Effector memory CD8-positive, alpha-beta T cell (primary cell): ENCODE measurements around the gene VSIG10L2.

Experiments used
- ATAC-seq: fragments of 150-1000 bp; cut with Tn5 transposase; replicated peaks from 2 replicates; pipeline ENCODE4 v1.10.0; 2021; ENCODE audit warnings: mild to moderate bottlenecking, moderate library complexity
- DNase-seq, 3 experiments: peaks; one replicate each; pipeline ENCODE4 v3.0.0; 2021
- H3K27ac Mint-ChIP-seq, 2 donors: one replicate each; pipeline ENCODE4 v1.8.0; 2022; ENCODE audit warnings: mild to moderate bottlenecking in 2 of 2, mixed read lengths in 2 of 2, moderate library complexity in 2 of 2
- H3K27me3 Mint-ChIP-seq, 2 donors: one replicate each; pipeline ENCODE4 v1.8.0; 2022; ENCODE audit warnings: mixed read lengths in 2 of 2
- H3K36me3 Mint-ChIP-seq: one replicate; pipeline ENCODE4 v1.8.0; 2022; ENCODE audit warnings: mild to moderate bottlenecking, moderate library complexity, mixed read lengths; ENCODE audit not compliant: insufficient read depth
- H3K4me1 Mint-ChIP-seq, 2 donors: one replicate each; pipeline ENCODE4 v1.8.0; 2022; ENCODE audit warnings: low read depth in 2 of 2, mixed read lengths in 2 of 2
- H3K4me3 Mint-ChIP-seq, 2 donors: one replicate each; pipeline ENCODE4 v1.8.0; 2022; ENCODE audit warnings: mild to moderate bottlenecking in 2 of 2, mixed read lengths in 2 of 2, moderate library complexity in 2 of 2
- H3K9me3 Mint-ChIP-seq, 2 donors: one replicate each; pipeline ENCODE4 v1.8.0; 2022; ENCODE audit warnings: mixed read lengths in 2 of 2

Gene VSIG10L2

GRCh38 chr11:125999234-125999880 lies 53.5 kb downstream of the VSIG10L2 start:
- DNase-seq (no peak), ATAC-seq (no peak)
- Mint-ChIP-seq H3K4me3 (no peak overlapping the region), H3K27ac (no peak overlapping the region), H3K4me1 (no peaks in the 10 kb centered on the region), H3K9me3 (no peaks in the 10 kb centered on the region), H3K27me3 (peaks cover 7 to 23% of the 10 kb centered on the region in 2 donors), H3K36me3 (peaks cover 3% of the 10 kb centered on the region)

- no peak overlapping the region for H3K4me3 Mint-ChIP-seq
- peaks cover 7 to 23% of the 10 kb centered on the region in 2 donors for H3K27me3 Mint-ChIP-seq
- no peaks in the 10 kb centered on the region for H3K4me1 Mint-ChIP-seq
- ATAC-seq, result no peak
- no peaks in the 10 kb centered on the region for H3K9me3 Mint-ChIP-seq
- no peak for DNase-seq
- H3K36me3 Mint-ChIP-seq, result no peaks in the 10 kb centered on the region
- H3K27ac Mint-ChIP-seq, result no peak overlapping the region
These were observed 56.3 kb downstream of the VSIG10L2 start for GRCh38 chr11:126002181-126002580.
